ENCODE results near the gene NRM.

GRCh38 chr6:30651143-30651542 lies 39.6 kb downstream of the NRM start:
- TF ChIP-seq POLR2A (IDR thresholded peaks at IDR 0.05) (no peak), EP300 (IDR thresholded peaks at IDR 0.05) (no peak), CTCF (IDR thresholded peaks at IDR 0.05) (no peak)
